ENCODE measurements around the gene HAPLN3.

The HAPLN3 gene

DNA sequence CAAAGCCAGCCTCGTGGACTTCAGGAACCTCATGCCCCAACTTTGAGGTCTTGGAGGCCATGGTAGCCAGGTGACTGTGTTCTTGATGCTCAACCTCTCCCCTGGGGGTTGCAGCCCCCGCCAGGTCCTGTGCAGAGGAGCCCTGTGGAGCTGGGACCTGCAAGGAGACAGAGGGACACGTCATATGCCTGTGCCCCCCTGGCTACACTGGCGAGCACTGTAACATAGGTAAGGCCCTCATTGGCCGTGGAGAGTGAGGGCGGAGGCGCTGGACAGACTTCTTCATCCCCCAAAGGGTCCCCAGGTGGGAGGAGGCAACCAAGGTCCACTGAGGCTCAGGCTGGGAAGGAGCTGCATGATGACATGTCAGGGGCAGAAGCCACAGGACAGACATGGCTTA, 35.1 kb downstream of the HAPLN3 start:
- no peak for DNase-seq (ENCODE audit: low read depth)

- no peak for DNase-seq (ENCODE audit: low read depth)
Measured at GRCh38 chr15:88859550-88859949, 35.8 kb downstream of the HAPLN3 start.

DNA sequence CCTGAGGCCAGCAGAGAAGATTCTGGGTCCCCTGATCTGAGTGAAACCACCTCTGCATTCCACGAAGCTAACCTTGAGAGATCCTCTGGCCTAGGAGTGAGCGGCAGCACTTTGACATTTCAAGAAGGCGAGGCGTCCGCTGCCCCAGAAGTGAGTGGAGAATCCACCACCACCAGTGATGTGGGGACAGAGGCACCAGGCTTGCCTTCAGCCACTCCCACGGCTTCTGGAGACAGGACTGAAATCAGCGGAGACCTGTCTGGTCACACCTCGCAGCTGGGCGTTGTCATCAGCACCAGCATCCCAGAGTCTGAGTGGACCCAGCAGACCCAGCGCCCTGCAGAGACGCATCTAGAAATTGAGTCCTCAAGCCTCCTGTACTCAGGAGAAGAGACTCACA, 36.4 kb downstream of the HAPLN3 start:
- no peak for DNase-seq (ENCODE audit: low read depth)

DNA sequence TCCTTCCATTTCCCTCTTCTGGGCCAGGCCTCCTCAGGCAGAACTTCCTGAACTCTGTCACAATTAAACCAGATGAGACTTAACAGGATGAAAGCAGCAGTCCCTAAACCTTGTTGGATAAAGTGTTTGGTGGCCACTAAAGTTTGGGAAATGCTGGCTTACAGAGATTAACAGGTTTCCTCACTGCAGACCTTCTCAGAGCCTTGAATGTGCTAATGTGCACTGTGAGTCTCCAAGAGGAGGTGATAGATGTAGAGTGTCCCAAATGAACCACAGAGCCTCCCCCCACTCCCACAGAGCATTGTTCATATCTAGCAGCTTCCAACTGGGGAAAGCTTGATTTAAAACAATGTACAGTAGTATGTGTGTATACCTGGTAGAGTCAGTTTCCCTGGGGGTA, 42.9 kb downstream of the HAPLN3 start:
- no peak for DNase-seq (ENCODE audit: low read depth)

GRCh38 chr15:88849376-88850072, 45.8 kb downstream of the HAPLN3 start:
- DNase-seq (ENCODE audit: low read depth), result no peak

DNA sequence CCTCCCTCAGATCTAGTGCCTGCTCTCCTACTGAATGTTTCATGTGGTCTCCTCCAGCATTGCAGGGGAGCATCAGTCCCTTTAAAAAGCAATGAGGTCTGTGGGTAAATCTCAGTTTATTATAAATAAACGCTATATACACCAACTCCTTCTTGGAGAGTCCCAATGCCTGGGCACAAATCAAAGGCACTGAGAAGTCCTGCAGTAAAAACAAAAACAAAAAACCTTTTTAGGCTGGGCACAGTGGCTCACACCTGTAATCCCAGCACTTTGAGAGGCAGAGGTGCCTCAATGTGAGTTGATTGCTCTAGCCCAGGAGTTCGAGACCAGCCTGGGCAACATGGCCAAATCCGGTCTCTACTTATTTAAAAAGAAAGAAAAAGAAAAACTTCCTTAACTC, 47.1 kb downstream of the HAPLN3 start:
- no peak for DNase-seq (ENCODE audit: low read depth)

GRCh38 chr15:88847144-88847543, 48.2 kb downstream of the HAPLN3 start:
- DNase-seq (ENCODE audit: low read depth), result no peak

DNA sequence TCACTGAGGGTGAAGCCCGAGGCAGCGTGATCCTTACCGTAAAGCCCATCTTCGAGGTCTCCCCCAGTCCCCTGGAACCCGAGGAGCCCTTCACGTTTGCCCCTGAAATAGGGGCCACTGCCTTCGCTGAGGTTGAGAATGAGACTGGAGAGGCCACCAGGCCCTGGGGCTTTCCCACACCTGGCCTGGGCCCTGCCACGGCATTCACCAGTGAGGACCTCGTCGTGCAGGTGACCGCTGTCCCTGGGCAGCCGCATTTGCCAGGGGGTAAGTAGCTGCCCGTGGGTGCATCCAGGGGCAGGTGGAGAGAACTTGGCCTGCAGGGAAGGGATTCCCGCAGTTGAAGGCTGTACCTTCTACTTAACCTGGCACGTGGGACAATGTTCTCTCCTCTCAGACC, 49.7 kb downstream of the HAPLN3 start:
- no peak for DNase-seq (ENCODE audit: low read depth)

DNA sequence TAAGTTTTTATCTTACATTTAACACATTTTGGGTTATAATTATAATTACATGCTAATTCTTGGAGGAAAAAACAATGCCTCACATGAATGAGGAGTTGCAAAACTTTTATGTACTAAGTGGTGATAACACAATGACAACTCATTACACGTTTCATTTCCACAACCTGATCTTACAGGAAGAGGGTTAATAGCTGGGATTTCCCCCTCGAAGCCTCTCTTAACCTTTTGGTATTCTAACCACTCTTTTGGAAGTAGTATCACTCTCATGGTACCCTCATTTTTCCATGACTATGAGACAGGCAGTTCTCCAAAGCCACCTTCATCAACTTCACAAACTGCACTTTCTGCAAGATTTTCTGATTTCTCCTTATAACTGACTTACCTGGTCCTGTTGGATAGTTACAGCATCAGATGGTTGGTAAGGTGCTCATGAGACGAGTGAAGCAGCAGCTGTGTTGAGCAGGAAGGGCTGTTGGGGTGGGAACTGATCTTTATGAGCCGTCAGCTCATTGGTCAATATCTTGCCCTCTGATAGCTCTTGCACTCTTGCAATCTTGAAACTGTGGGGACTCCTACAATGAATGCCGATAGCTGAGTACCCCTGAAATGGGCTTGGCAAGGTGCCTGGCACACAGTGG, 50.5 kb downstream of the HAPLN3 start:
- no peak for DNase-seq (ENCODE audit: low read depth)

- no peak for DNase-seq (ENCODE audit: low read depth)
Measured at GRCh38 chr15:88843334-88843733, 52.0 kb downstream of the HAPLN3 start.

GRCh38 chr15:88842156-88842555, 53.2 kb downstream of the HAPLN3 start:
- DNase-seq (ENCODE audit: low read depth), result no peak

- no peak for DNase-seq (ENCODE audit: low read depth)
Measured at GRCh38 chr15:88841236-88841635, 54.1 kb downstream of the HAPLN3 start.

GRCh38 chr15:88839961-88840360, 55.4 kb downstream of the HAPLN3 start:
- DNase-seq (ENCODE audit: low read depth), result no peak

- DNase-seq (ENCODE audit: low read depth), result no peak
Measured at GRCh38 chr15:88839146-88839545, 56.2 kb downstream of the HAPLN3 start.

GRCh38 chr15:88838667-88839066, 56.7 kb downstream of the HAPLN3 start:
- no peak for DNase-seq (ENCODE audit: low read depth)

DNA sequence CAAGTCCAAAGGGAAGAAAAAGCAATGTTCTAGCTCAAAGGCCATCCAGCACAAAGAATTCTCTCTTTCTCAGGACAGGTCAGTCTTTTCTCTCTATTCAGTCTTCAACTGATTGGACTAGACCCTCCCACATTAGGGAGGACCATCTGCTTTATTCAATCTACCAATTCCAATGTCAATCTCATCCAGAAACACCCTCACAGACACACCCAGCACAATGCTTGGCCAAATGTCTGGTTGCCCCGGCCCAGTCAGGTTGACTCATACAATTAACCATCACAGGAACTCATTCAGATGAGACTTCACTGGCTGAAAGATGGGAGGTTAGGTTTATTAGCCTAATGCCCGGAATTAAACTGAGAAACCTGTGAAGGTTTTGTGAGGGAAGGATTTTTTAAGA, 59.7 kb downstream of the HAPLN3 start:
- no peak for DNase-seq (ENCODE audit: low read depth)

DNA sequence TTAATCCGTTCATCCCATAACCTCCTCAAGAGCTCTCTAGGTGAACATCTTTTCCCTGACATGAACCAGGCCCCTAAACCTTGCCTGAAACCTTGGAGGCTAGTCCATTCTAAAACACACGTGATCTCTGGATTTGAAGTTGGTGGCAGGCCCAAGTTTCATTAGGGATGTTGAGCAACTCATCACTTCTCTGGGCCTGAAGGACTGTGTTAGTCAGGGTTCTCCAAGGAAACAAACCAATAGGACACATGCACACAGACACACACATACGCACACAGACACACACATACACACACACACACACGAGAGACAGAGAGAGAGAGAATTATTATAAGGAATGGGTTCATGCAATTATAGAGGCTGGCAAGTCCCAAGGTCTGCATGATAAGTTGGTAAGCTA, 60.2 kb downstream of the HAPLN3 start:
- DNase-seq (ENCODE audit: low read depth), result no peak

DNA sequence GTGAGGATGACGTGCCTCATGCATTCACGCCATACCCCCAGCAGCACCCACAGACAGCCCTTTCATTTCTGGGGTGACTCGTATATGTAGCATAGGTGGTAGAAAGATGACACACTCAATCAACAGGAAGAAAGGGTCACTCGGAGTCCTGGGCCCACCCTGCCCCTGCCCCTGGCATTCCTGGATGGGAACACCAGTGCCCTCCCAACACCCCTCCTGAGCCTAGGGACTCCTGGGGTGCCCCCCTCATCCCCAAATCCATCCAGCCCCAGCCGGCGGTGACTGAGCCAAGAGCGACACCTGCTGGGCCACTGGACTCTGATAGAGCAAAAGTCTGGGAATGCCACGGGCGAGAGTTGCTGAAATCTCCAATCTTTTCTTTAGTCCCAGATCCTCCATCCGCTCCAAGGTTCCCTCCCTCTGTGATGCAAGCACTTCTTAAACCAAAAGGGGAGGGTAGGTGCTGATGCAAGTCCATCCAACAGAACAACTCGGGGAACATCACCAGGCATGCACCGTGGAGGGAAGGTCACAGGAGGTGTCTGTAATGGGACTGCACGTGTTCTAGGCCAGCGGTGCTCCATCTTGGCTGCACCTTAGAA, 61.0 kb downstream of the HAPLN3 start:
- DNase-seq (ENCODE audit: low read depth), result no peak

DNA sequence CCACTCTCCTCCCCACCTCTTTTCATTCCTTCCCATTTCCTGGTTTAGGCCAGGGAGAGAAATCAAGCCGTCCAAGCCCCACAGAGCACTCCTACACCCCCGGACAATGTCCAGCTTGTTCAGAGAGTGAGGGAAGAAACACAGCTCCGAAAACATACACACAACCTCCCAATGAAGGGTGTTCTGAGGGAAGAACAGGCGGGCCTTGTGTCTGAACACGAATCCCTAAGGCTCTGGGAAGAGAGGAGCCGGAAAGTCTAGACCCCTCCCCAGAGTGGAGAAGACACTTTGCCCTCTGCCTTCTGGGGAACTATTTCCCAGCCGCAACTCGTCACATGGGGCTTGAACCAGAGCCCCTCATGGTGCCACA, 61.6 kb downstream of the HAPLN3 start:
- DNase-seq (ENCODE audit: low read depth), result no peak

- no peak for DNase-seq (ENCODE audit: low read depth)
Measured at GRCh38 chr15:88832820-88833730, 62.3 kb downstream of the HAPLN3 start.

DNA sequence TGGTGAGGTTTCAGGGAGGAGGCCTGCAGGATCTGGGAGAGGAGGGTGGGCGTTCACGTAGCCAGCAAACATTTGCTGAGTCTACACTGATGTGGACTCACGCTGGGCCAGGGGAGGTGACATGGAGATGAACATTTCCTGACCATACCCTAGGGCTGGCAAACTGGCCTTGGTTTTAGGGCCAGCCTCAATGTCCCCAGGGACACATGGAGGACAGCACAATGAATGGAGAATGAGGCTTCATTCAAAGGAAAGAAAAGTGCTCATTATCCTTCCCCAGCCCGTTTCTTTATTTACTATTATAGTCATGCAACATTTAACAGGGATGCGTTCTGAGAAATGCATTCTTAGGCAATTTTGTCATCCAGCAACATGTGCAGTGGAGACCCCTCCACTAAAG, 65.3 kb downstream of the HAPLN3 start:
- no peak for DNase-seq (ENCODE audit: low read depth)

- DNase-seq (ENCODE audit: low read depth), result no peak
Measured at GRCh38 chr15:88828791-88829190, 66.6 kb downstream of the HAPLN3 start.
